ENCODE measurements around the gene MST1.

DNA sequence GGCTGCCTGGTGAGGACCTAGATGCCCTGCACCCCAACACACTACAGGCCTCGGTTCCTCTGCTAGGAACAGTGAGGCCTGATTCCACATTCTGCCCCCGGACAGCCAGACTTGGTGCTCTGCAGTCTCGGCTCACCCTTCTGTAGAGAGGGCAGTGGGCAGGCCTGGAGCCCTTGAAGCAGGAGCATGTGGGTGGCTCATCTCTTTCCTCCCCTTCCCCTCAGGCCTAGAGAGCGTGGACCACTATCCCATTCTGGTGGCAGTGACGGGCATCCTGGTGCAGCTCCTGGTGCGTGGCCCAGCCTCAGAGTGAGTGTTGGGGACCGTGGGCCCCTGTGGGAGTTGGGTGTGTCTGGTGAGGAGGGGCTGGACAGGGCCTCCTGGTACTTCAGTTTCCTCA, 26.9 kb upstream of the MST1 start:
- TF ChIP-seq, protein P1, sequence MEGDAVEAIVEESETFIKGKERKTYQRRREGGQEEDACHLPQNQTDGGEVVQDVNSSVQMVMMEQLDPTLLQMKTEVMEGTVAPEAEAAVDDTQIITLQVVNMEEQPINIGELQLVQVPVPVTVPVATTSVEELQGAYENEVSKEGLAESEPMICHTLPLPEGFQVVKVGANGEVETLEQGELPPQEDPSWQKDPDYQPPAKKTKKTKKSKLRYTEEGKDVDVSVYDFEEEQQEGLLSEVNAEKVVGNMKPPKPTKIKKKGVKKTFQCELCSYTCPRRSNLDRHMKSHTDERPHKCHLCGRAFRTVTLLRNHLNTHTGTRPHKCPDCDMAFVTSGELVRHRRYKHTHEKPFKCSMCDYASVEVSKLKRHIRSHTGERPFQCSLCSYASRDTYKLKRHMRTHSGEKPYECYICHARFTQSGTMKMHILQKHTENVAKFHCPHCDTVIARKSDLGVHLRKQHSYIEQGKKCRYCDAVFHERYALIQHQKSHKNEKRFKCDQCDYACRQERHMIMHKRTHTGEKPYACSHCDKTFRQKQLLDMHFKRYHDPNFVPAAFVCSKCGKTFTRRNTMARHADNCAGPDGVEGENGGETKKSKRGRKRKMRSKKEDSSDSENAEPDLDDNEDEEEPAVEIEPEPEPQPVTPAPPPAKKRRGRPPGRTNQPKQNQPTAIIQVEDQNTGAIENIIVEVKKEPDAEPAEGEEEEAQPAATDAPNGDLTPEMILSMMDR (IDR thresholded peaks at IDR 0.05): no peak
- TF ChIP-seq POLR2A (IDR thresholded peaks at IDR 0.05): no peak
